Immature natural killer cell (primary cell): ENCODE results near the gene EFHD1. TPM values are rescaled to one million over a fixed set of nuclear protein-coding genes. Genes with fewer than 3 reads are reported as not detected.

Experiments used
- DNase-seq, 3 donors: peaks; one replicate each; pipeline ENCODE4 v3.0.0; 2022; ENCODE audit warnings: mixed read lengths in 1 of 3
- H3K27ac Mint-ChIP-seq, 6 donors: one replicate each; pipeline ENCODE4 v1.8.0; 2020; ENCODE audit warnings: mixed read lengths in 6 of 6, mild to moderate bottlenecking in 5 of 6, inconsistent platforms in 4 of 6, moderate library complexity in 3 of 6
- H3K27me3 Mint-ChIP-seq, 3 donors: one replicate each; pipeline ENCODE4 v1.8.0; 2020 to 2021; ENCODE audit warnings: low read depth in 3 of 3, mild to moderate bottlenecking in 3 of 3, mixed read lengths in 3 of 3, moderate library complexity in 3 of 3, inconsistent platforms in 1 of 3
- H3K36me3 Mint-ChIP-seq, 3 donors: one replicate each; pipeline ENCODE4 v1.8.0; 2020; ENCODE audit warnings: mixed read lengths in 3 of 3, inconsistent platforms in 2 of 3, mild to moderate bottlenecking in 2 of 3
- H3K4me1 Mint-ChIP-seq, 2 donors: one replicate each; pipeline ENCODE4 v1.8.0; 2020; ENCODE audit warnings: inconsistent platforms in 2 of 2, mild to moderate bottlenecking in 2 of 2, mixed read lengths in 2 of 2, moderate library complexity in 1 of 2
- H3K4me3 Mint-ChIP-seq, 5 donors: one replicate each; pipeline ENCODE4 v1.8.0; 2020; ENCODE audit warnings: mild to moderate bottlenecking in 5 of 5, mixed read lengths in 5 of 5, inconsistent platforms in 3 of 5, moderate library complexity in 3 of 5
- H3K9me3 Mint-ChIP-seq, 6 donors: one replicate each; pipeline ENCODE4 v1.8.0; 2020; ENCODE audit warnings: mild to moderate bottlenecking in 6 of 6, mixed read lengths in 6 of 6, inconsistent platforms in 4 of 6, moderate library complexity in 3 of 6
- polyA plus RNA-seq, 3 donors: library from polyadenylated mRNA; unstranded; fragments of 300-500 nt; fragmentation: Illumina TruSeq; gene quantifications; one replicate each; pipeline ENCODE4 v1.2.3, GENCODE V29; 2021

EFHD1 gene
- polyA plus RNA-seq, 3 donors from 2014 or later: 0.71 TPM; not detected in 2

DNA sequence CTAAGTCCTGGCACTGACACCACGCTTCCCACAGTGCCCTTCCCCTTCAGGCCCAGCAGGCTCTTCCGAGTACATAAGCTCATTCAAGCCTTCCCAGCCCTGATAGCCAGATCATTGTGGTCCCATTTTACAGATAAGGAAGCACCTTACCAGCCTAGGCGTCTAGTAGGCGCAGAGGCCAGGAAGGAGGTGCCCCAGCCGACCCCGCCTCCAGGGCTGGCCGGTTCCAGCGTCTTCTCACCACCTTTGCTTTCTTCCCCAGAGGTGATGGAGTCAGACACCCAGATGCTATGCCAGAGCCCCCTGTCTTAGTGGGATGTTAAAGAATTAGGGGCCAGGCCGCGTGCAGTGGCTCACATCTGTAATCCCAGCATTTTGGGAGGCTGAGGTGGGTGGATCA is 28.9 kb upstream of the EFHD1 start:
- Mint-ChIP-seq H3K9me3 (no peaks in the 10 kb centered on the region), H3K27me3 (peaks cover 2 to 12% (median 5%) of the 10 kb centered on the region in 3 donors), H3K27ac (no peak overlapping the region), H3K4me1 (peaks cover 8 to 9% of the 10 kb centered on the region in 2 donors), H3K36me3 (no peaks in the 10 kb centered on the region), H3K4me3 (peak overlapping the region in 1 of 5 donors; percentile 15)
- no peak for DNase-seq

DNA sequence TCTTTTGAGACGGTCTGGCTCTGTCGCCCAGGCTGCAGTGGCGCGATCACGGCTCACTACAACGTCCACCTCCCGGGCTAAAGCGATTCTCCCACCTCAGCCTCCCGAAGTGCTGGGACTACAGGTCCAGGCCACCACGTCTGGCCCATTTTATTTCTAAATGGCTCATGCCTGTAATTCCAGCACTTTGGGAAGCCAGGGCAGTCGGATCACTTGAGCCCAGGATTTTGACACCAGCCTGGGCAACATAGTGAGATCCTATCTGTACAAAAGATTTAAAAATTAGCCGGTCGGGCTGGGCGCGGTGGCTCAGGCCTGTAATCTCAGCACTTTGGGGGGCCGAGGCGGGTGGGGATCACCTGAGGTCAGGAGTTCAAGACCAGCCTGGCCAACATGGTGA is 26.4 kb upstream of the EFHD1 start:
- peaks cover 8 to 9% of the 10 kb centered on the region in 2 donors for H3K4me1 Mint-ChIP-seq
- H3K36me3 Mint-ChIP-seq: no peaks in the 10 kb centered on the region
- H3K27me3 Mint-ChIP-seq: peaks cover 2 to 12% (median 5%) of the 10 kb centered on the region in 3 donors
- H3K27ac Mint-ChIP-seq: no peak overlapping the region
- no peak overlapping the region for H3K4me3 Mint-ChIP-seq
- no peak for DNase-seq
- no peaks in the 10 kb centered on the region for H3K9me3 Mint-ChIP-seq

DNA sequence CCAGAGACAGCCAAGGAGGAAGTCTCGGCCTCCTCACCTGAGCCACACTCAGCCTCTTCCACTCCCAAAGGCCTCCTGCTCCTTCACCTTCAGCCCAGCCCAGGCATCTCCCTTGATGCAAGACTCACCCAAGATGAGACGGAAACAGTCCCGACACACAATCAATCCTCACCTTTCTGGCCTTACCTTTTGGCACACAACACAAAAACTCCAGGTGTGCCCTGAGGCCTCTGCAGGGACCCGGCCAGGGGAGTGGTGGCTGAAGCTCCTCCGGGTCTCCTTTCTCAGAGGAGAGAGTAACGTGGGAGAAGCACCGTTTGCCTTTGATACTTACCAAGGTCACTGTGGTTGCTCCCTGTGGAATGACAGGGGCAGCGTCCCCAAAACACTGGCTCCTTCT is 23.8 kb upstream of the EFHD1 start:
- peaks cover 2 to 12% (median 5%) of the 10 kb centered on the region in 3 donors for H3K27me3 Mint-ChIP-seq
- peaks cover 8 to 9% of the 10 kb centered on the region in 2 donors for H3K4me1 Mint-ChIP-seq
- H3K27ac Mint-ChIP-seq: no peak overlapping the region
- no peak overlapping the region for H3K4me3 Mint-ChIP-seq
- no peak for DNase-seq
- H3K9me3 Mint-ChIP-seq: no peaks in the 10 kb centered on the region
- H3K36me3 Mint-ChIP-seq: no peaks in the 10 kb centered on the region

DNA sequence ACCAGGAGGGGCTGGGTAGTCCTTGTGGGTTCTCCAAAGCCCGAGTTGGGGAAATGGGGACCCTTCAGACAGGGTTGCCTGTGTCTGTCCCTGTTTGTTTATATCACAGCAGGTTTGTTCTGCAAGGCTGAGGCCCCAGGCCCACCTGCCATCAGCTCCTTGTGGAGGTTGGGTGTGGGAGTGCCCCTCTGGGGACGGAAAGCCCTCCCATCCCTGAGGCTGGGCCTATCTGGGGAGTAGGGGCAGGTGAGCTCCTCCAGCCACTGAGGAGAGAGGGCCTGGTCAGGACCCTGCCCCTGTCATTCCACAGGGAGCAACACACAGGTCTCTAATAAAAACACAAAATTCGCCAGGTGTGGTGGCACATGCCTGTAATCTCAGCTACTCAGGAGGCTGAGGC is 23.3 kb upstream of the EFHD1 start:
- H3K27me3 Mint-ChIP-seq: peaks cover 2 to 12% (median 5%) of the 10 kb centered on the region in 3 donors
- peaks cover 8 to 9% of the 10 kb centered on the region in 2 donors for H3K4me1 Mint-ChIP-seq
- no peaks in the 10 kb centered on the region for H3K9me3 Mint-ChIP-seq
- DNase-seq: no peak
- no peak overlapping the region for H3K27ac Mint-ChIP-seq
- H3K4me3 Mint-ChIP-seq: no peak overlapping the region
- H3K36me3 Mint-ChIP-seq: no peaks in the 10 kb centered on the region

DNA sequence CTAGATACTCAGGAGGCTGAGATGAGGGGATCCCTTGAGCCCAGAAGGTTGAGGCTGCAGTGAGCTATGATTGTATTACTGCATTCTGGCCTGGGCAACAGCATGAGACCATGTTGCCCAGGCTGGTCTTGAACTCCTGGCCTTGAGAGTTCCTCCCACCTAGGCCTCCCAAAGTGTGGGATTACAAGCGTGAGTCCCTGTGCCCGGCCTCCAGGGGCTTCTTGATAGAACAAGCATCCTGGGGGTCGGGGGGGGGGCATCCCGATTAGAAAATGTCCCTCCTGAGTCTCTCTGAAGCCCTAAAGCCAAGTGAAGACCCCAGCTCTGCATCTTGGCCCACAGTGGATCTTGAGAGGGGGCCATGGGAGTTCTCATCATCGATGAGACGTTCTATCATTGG is 22.3 kb upstream of the EFHD1 start:
- Mint-ChIP-seq H3K9me3 (no peaks in the 10 kb centered on the region), H3K27ac (no peak overlapping the region), H3K4me3 (no peak overlapping the region), H3K4me1 (peaks cover 3 to 4% of the 10 kb centered on the region in 2 donors), H3K36me3 (no peaks in the 10 kb centered on the region), H3K27me3 (peaks cover under 1 to 7% (median 1%) of the 10 kb centered on the region in 3 donors)
- no peak for DNase-seq

DNA sequence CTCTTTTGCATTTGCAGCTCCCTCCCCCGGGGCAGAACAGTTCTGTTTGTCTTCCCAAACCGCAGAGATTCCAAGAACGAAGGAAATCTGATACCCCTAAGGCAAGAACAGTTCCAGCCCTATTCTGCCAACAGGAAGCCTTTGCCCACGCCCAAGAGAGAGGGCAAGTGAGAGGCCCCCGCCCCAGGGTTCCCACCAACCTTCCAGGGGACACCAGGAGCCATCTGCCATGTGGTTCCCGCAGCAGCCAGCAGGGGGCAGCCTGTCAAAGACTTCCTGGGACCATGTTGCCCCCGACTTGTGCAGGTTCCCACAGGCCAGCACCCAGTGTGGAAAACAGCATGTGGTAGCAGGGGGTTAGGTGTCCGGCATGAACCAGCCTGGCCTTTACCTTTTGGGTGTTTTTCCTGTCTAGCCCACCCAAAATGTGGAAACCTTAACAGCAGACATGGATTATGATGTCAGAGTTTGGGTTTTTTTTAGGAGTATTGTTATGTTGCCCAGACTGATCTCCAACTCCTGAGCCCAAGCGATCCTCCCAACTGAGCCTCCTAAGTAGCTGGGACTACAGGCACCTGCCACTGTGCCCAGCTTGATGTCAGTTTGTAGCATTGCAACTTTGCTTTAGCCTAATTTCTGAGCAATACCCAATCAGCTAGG is 21.7 kb upstream of the EFHD1 start:
- DNase-seq: peak; percentile 45 to 58 (median 54)
- peaks cover 0 to 5% (median 0%) of the 10 kb centered on the region in 3 donors for H3K27me3 Mint-ChIP-seq
- no peak overlapping the region for H3K27ac Mint-ChIP-seq
- no peaks in the 10 kb centered on the region for H3K9me3 Mint-ChIP-seq
- no peaks in the 10 kb centered on the region for H3K4me1 Mint-ChIP-seq
- H3K4me3 Mint-ChIP-seq: no peak overlapping the region
- no peaks in the 10 kb centered on the region for H3K36me3 Mint-ChIP-seq

DNA sequence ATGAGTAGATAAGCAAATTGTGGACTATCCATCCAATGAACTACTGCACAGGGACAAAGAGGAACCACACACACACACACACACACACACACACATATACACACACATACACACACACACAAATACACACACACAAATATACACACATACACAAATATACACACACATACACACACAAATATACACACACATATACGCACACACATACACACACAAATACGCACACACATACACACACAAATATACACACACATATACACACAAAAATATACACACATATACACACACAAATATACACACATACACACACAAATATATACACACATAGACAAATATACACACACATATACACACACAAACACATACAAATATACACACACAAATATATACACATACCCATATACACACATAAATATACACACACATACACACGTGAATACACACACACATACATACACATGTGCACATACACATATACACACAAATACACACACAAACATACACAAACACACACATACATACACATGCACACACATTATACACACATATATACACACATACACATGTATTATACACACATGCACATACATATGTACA is 19.8 kb upstream of the EFHD1 start:
- DNase-seq: no peak
- Mint-ChIP-seq H3K4me1 (no peaks in the 10 kb centered on the region), H3K36me3 (no peaks in the 10 kb centered on the region), H3K27me3 (peaks cover 0 to 2% (median 0%) of the 10 kb centered on the region in 3 donors), H3K9me3 (no peaks in the 10 kb centered on the region), H3K4me3 (no peak overlapping the region), H3K27ac (no peak overlapping the region)

DNA sequence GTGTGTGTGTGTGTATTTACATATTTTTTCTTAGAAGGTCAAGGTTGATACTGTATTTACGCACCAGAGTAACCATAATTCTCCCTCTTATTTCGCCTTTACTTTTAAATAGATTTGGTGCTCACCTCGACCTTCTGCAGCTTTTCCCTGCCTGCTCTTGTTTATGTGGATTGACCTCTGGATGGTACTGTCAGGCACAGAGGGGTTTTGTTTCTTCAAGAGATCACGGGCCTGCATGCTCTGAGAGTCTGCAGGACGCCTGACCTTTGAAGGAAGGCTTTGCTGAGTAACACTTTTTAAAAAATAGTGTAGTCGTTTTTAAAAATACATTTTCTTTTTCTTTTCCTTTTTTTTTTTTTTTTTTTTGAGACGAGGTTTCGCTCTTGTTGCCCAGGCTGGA is 18.1 kb upstream of the EFHD1 start:
- no peaks in the 10 kb centered on the region for H3K36me3 Mint-ChIP-seq
- no peak for DNase-seq
- H3K9me3 Mint-ChIP-seq: no peaks in the 10 kb centered on the region
- no peak overlapping the region for H3K4me3 Mint-ChIP-seq
- H3K27ac Mint-ChIP-seq: no peak overlapping the region
- no peaks in the 10 kb centered on the region for H3K4me1 Mint-ChIP-seq
- H3K27me3 Mint-ChIP-seq: peaks cover 0 to 2% (median 0%) of the 10 kb centered on the region in 3 donors

DNA sequence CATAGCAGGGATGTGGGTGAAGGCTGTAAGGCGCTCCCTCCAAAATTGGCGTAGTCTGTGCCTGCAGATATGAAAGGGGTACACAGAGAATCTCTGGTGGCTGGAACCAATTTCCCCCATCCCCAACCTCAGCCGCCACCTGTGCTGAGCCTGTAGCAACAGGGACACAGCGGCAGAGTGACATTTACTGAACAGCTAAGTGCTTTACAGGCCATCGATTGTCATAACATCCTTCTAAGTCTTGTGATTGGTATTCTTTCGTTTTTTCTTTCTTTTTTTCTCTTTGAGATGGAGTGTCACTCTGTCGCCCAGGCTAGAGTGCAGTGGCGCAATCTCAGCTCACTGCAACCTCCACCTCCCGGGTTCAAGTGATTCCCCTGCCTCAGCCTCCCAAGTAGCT is 12.2 kb upstream of the EFHD1 start:
- DNase-seq: no peak
- peaks cover 0 to 3% (median 0%) of the 10 kb centered on the region in 3 donors for H3K27me3 Mint-ChIP-seq
- no peak overlapping the region for H3K27ac Mint-ChIP-seq
- peaks cover 0 to 1% (median 0%) of the 10 kb centered on the region in 6 donors for H3K9me3 Mint-ChIP-seq
- no peaks in the 10 kb centered on the region for H3K36me3 Mint-ChIP-seq
- H3K4me1 Mint-ChIP-seq: no peaks in the 10 kb centered on the region
- H3K4me3 Mint-ChIP-seq: no peak overlapping the region

DNA sequence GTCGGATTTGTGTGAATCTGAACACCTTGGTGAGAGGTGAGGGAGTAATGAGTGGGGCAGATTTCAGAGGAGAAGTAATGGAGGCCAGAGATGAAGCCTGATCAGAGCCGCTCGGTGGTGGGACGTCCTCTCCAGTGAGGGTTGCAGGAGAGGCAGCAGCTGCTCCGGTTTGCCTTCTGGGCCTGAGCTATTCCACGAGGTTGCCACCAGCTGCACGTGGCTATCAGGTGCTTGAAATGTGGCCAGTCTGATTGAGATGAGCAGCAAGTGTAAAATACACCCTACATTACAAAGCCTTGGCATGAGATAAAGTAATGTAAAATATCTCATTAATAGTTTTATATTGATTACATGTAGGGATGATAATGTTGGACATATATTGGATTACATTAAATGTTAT is 10.8 kb upstream of the EFHD1 start:
- no peak for DNase-seq

DNA sequence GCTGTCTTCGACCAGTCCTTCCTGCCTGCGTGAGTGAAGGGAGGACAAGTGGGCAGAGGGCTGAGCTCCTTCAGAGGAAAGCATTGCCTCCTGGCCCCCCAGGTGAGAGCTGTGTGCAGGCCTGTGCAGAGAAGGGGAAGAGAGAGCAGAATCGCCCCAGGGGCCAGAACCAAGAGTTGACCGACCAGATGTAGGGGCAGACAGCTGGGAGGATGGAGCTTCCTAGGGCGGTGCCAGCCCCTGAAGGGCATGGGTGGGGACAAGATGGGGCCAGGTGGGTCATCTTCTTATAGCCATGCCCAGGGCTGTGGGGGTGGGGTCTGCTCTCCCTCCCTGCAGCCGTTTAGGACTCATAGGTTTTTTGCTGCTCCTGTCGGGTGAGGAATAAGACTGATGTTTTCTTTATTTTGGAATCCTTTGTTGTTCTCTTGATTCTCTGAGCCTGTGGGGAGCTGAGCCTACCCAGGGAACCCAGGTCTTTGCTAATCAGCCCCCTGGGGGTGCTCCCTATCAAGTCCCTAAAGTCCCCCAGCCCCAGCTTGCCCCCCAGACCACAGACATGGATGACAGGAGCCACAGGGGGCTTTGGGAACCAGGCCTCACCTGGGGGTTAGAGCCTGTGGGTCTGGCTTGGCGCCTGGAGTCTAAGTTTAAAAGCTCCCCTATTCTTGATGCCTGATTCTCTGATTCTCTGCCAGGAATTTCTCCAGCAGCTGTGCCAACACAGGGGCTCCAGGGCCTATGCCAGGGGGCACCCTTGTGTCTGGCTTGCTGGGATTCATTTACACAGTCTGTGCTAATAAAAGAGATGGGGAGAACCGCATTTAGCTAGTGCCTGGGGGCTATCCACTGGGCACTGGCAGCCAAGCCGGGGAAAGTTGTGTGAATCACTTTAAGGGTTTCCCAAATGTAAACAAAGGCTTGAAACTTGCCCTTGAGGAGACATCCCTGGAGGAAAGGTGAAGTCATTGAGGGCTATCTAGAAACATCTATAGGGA is 9.3 kb upstream of the EFHD1 start:
- Mint-ChIP-seq H3K27ac (no peak overlapping the region), H3K4me3 (no peak overlapping the region)
- no peak for DNase-seq

More for the DNA sequence above, 10.8 kb upstream of the EFHD1 start:
- Mint-ChIP-seq H3K4me1 (no peaks in the 10 kb centered on the region), H3K4me3 (no peak overlapping the region), H3K27ac (no peak overlapping the region), H3K9me3 (peaks cover 0 to 1% (median 0%) of the 10 kb centered on the region in 6 donors), H3K27me3 (peaks cover 0 to 3% (median 0%) of the 10 kb centered on the region in 3 donors), H3K36me3 (no peaks in the 10 kb centered on the region)

DNA sequence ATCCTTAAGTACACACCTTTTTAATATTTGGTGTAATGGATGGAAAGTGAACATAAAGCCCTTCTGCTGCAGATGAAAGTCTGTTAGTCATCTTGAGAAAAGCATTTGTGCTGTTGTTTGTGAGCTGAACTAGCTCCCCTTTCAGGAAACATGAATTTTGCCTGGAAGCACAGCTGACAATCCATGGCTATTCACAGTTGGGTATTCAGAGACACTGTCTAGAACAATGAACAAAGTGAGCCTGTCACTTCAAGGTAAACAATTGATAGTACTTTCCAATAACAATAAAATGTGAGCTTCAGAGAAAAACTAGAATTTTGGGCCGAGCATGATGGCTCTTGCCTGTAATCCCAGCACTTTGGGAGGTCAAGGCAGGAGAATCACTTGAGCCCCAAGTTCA is 6.8 kb upstream of the EFHD1 start:
- Mint-ChIP-seq H3K4me1 (no peaks in the 10 kb centered on the region), H3K4me3 (no peak overlapping the region), H3K27ac (no peak overlapping the region), H3K36me3 (no peaks in the 10 kb centered on the region), H3K27me3 (peaks cover 0 to 12% (median 3%) of the 10 kb centered on the region in 3 donors), H3K9me3 (peaks cover 0 to 3% (median 0%) of the 10 kb centered on the region in 6 donors)
- DNase-seq: no peak

More for the DNA sequence above, 9.3 kb upstream of the EFHD1 start:
- Mint-ChIP-seq H3K27me3 (peaks cover 0 to 4% (median 3%) of the 10 kb centered on the region in 3 donors), H3K36me3 (no peaks in the 10 kb centered on the region), H3K9me3 (peaks cover 0 to 1% (median 0%) of the 10 kb centered on the region in 6 donors), H3K4me1 (no peaks in the 10 kb centered on the region)

DNA sequence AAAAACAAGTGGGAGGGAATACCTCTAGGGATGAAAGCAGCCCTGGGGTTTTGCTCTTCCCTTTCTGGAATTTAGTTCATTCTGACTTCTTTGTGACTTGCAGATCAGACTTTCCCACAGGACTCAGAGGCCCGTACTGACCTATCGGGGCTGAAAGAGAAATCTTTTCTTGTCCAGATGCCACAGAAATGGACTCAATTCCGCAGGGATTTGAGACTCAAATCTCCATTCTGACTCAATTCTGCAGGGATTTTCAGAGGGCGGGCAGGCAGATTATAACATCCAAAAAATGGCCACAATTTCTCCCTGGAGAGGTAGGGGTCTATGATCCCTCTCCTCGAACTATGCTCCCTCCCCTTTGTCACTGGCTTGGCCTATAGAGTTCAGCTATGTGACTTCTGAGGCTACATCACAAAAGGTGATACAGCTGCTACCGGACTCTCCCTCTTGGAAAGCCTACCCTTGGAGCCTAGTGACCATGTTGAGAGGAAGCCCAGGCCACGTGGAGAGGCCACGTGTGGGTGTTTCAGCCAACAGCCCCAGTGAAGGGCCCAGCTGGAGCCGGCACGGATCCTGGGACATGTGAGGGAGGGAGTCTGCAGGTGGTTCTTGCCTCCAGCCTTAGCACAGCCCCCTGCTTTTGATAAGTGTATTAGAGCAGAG is 4.8 kb upstream of the EFHD1 start:
- Mint-ChIP-seq H3K27ac (no peak overlapping the region), H3K9me3 (peaks cover 0 to 3% (median 0%) of the 10 kb centered on the region in 6 donors), H3K36me3 (no peaks in the 10 kb centered on the region), H3K4me1 (no peaks in the 10 kb centered on the region), H3K27me3 (peaks cover 4 to 18% (median 7%) of the 10 kb centered on the region in 3 donors), H3K4me3 (no peak overlapping the region)
- no peak for DNase-seq
